COLO668 (cell line): ENCODE measurements around the gene PODXL2.

ENCODE experiments used
- DNase-seq: peaks from one replicate; lab custom pipeline; 2025; ENCODE audit not compliant: unreplicated experiment; lab: John Stamatoyannopoulos, UW

PODXL2 gene

DNA sequence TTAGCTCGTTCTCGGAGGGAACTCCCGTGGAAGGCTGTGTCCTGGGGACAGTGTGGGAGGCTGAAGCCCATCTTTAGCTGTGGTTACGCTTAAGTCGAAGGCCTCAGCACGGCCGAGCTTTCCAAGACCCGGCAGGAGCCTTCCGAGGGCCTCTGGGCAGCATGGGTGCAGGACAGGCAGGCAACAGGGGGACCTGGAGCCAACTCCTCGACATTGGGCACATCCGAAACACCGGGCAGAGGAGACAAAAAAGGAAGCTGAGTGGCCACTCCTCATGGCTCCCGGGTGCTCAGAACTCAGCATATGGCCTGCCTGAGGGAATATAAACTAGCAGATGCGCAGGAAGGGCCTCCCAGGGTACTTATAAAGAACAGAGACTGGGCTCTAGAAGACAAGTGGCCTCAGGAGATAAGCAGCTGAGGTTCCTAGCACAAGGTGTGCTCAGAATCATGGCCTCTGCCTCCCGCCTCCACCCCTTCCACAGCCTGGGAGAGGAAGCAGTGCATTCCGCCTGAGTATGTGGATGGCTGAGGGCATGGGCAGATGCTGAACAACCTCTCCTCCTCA is 77.9 kb downstream of the PODXL2 start:
- no peak for DNase-seq

DNA sequence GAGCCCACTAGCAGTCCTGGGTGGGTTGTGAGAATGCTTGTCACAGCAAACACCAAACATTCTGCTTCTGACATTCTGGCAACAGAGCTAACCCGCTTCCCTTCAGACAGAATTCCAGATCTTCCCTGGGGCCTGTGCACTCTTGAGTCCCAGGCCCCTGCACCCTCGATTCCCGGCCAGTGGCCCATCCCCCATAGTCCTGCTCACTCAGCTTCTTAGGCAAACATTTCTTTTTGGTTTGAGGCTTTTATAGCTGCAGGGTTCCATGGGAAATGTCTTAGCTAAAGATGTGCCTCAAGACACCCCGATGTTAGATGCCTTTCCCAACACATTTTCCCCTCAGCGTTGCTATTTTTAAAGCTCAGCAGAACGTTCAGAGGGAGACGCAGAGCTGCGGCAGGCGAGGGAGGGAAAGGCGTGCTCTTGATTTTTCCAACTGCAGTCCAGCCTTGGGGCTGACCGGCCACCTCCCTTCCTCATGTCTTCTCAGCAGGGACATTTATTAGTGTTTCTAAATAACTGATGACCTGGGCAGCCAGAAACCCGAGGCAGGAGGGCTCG is 78.9 kb downstream of the PODXL2 start:
- DNase-seq: no peak

GRCh38 chr3:127708837-127709236 is 79.9 kb downstream of the PODXL2 start:
- DNase-seq: no peak

GRCh38 chr3:127709320-127710060 is 80.5 kb downstream of the PODXL2 start:
- no peak for DNase-seq

DNA sequence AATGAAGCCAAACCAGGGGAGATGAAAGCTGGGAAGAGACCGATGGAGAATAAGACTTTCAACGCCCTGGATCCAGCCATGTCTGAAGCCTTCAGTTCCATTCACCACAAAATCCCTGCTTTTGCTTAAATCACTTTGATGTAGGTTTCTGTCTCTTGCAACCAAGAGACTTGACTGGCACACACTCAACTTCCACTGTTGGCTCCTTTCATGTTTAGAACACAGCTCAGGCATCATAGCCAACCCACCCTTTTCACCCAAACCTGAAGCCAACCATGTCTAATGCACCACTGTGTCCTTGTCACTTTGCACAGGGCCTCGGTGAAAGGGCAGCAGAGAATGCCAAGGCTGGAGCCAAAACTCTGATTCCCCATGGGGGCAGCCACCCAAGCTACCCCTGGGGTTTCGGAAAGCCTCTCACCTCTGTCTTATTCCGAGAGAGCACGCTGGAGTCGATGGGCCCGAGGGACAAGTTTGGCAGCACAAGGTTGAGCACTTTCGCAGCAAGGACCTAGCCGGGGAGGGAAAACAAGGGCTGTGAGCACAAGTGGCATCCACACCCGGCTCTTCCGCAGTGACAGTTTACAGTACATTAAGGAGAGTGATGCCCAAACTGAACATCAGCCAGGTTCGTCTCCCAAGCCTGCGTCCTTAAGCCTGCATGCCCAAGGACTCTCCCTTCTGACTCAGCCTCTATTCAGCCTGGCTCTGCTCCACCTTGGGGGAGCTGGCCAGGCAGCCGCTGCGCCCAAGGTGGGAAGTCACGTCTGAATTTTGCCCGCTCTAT is 81.4 kb downstream of the PODXL2 start:
- no peak for DNase-seq

- no peak for DNase-seq
These were observed 82.2 kb downstream of the PODXL2 start for GRCh38 chr3:127711021-127711695.

DNA sequence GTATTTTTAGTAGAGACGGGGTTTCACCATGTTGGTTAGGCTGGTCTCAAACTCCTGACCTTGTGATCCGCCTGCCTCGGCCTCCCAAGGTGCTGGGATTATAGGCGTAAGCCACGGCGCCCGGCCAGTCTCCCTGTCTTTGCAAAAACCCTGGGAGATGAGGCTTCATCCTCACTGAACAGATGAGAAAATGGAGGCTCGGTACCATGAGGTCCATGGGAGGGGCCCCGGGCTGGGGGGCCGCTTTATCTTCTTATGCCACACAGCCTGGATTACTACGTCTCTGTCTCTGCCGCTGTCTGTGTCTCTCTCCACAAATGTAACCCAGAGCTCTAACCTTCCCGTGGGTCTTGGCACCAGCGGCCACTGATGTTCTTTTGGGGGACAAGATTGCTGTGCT is 82.9 kb downstream of the PODXL2 start:
- DNase-seq: no peak

GRCh38 chr3:127712461-127712860 is 83.5 kb downstream of the PODXL2 start:
- DNase-seq: no peak

DNA sequence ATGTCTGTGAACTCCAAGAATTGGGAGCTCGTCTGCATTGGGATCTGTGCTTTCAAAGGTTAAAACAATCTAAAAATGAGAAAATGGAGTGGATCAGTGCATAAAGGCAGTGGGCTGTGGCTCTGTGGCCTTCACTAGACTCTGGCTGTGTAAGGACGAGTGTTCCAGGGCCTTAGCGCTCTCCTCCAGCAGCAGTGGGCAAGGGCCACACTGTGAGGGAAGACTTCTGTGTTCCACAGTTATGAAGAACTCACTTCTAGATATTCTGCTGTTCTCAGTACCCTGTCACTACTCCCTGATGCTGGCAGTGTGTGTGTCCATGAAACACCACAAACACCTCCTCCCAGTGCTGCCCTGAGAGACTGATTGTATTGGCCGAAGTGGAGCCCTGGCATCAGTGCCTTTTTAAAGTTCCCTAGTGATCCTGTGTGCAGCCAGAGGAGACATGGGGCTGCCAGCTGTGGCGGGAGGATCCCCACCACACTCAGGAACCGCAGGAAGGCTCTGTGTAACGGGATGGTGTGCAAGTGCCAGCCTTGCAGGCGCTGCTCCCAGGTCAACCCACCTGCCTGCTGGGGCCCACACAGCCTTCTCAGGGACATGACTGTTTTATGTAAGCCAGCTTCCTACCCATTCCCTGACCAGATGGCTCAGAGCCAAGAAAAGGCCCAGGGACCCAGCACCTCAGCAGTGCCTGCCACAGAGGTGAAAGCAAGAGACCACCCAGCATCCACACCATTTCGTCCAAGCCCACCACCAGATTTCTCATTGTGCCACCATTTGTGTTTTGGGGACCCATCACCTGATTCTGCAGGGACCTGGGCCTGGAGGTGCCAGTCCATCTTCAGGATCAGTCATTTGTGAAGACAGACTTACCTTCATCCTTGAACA is 84.1 kb downstream of the PODXL2 start:
- no peak for DNase-seq

GRCh38 chr3:127714125-127714571 is 85.2 kb downstream of the PODXL2 start:
- DNase-seq: no peak

GRCh38 chr3:127714866-127715265 is 85.9 kb downstream of the PODXL2 start:
- DNase-seq: no peak

GRCh38 chr3:127715532-127715931 is 86.5 kb downstream of the PODXL2 start:
- no peak for DNase-seq

DNA sequence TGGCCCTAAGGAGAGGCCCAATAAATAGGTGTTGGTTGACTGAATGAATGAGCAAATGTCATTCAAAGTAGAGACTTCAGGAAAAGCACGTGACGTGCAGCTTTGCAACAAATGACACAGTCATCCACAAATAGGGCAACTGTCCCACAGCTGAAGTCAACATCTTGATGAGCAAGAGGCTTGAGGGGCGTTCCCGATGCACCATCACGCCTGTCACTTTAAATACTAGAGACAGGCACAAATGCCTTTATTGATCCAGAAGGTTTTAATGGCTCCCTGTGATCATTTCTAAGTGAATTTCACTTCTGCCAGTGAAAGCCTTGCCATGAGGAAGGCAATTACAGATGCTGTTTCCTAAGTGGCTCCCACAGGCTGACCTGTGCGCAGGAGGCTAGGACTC is 87.4 kb downstream of the PODXL2 start:
- DNase-seq: no peak

- no peak for DNase-seq
These were observed 88.6 kb downstream of the PODXL2 start for GRCh38 chr3:127717357-127718244.

GRCh38 chr3:127718245-127718915 is 89.4 kb downstream of the PODXL2 start:
- DNase-seq: no peak

GRCh38 chr3:127718916-127719290 is 89.9 kb downstream of the PODXL2 start:
- no peak for DNase-seq

- no peak for DNase-seq
These were observed 90.4 kb downstream of the PODXL2 start for GRCh38 chr3:127719369-127719768.

- no peak for DNase-seq
These were observed 91.3 kb downstream of the PODXL2 start for GRCh38 chr3:127720161-127720823.
